SU-DHL-6 (cell line): ENCODE results near the gene LGR4.

ENCODE experiments used
- H2AFZ ChIP-seq: fragments of 200-600 bp; sonication (generic); 2 replicates; pipeline ENCODE4 v1.6.1; 2014; ENCODE audit warnings: low read depth, mild to moderate bottlenecking, moderate library complexity, mixed read lengths, antibody characterized with exemption, low read length; ENCODE audit not compliant: severe bottlenecking
- H3F3A ChIP-seq: fragments of 200-600 bp; shearing (Covaris generic); 2 replicates; pipeline ENCODE4 v1.6.0; 2016; ENCODE audit warnings: antibody characterized with exemption, mild to moderate bottlenecking; ENCODE audit not compliant: insufficient read depth
- H3K27ac ChIP-seq: fragments of 200-600 bp; sonication (generic); 2 replicates; pipeline ENCODE4 v1.5.1; 2016; ENCODE audit warnings: low read depth, mild to moderate bottlenecking, low read length, moderate library complexity, mixed read lengths
- H3K27me3 ChIP-seq: fragments of 200-600 bp; sonication (generic), shearing (Covaris generic); 2 replicates; pipeline ENCODE4 v1.6.0; 2014; ENCODE audit warnings: mild to moderate bottlenecking, low read length
- H3K36me3 ChIP-seq: fragments of 200-600 bp; sonication (generic); 2 replicates; pipeline ENCODE4 v1.6.1; 2014; ENCODE audit warnings: mild to moderate bottlenecking, low read length, mixed read lengths
- H3K4me2 ChIP-seq: fragments of 300-600, 200-600 bp; shearing (Covaris generic), sonication (generic); 2 replicates; pipeline ENCODE4 v1.6.0; 2014; ENCODE audit warnings: low read length, low read depth, mild to moderate bottlenecking; ENCODE audit not compliant: poor library complexity, severe bottlenecking
- H3K4me3 ChIP-seq: fragments of 200-600 bp; sonication (generic); 2 replicates; pipeline ENCODE4 v1.5.1; 2014; ENCODE audit warnings: antibody characterized with exemption, low read length, mild to moderate bottlenecking, mixed read lengths; ENCODE audit not compliant: insufficient read depth, poor library complexity, severe bottlenecking
- H3K79me2 ChIP-seq: fragments of 200-600 bp; sonication (generic); 2 replicates; pipeline ENCODE4 v1.6.1; 2014; ENCODE audit warnings: mild to moderate bottlenecking, low read length, moderate library complexity; ENCODE audit not compliant: insufficient read depth
- H3K9ac ChIP-seq: fragments of 200-600 bp; sonication (generic); 2 replicates; pipeline ENCODE4 v1.7.0; 2014; ENCODE audit warnings: mild to moderate bottlenecking, low read length
- H3K9me2 ChIP-seq: fragments of 200-600 bp; sonication (generic); replicated peaks from 2 replicates; pipeline ENCODE4 v1.6.1; 2014; ENCODE audit warnings: low read length; ENCODE audit not compliant: insufficient read depth
- H3K9me3 ChIP-seq: fragments of 200-600 bp; sonication (generic); 2 replicates; pipeline ENCODE4 v1.6.1; 2014; ENCODE audit warnings: low read length, mixed read lengths; ENCODE audit not compliant: insufficient read depth
- H4K20me1 ChIP-seq: fragments of 200-600 bp; sonication (generic); 2 replicates; pipeline ENCODE4 v1.6.1; 2014; ENCODE audit warnings: low read depth, mild to moderate bottlenecking, antibody characterized with exemption, low read length, moderate library complexity, mixed read lengths
- CTCF ChIP-seq: fragments of 200-600 bp; sonication (generic); IDR thresholded peaks from one replicate; pipeline ENCODE4 v1.5.1; 2017; ENCODE audit warnings: antibody characterized with exemption, mild to moderate bottlenecking, low read length, moderate library complexity; ENCODE audit not compliant: insufficient read depth, poor library complexity, severe bottlenecking
- EZH2phosphoT487 ChIP-seq: fragments of 200-600 bp; sonication (generic), shearing (Covaris generic); conservative IDR thresholded peaks from 2 replicates; pipeline ENCODE4 v1.6.1; 2018; ENCODE audit warnings: mild to moderate bottlenecking, antibody characterized with exemption, low read length, moderate library complexity, mixed read lengths

Gene LGR4

GRCh38 chr11:27514558-27514957, 42.0 kb upstream of the LGR4 start:
- Histone ChIP-seq H2AFZ (no peak overlapping the region), H3K9me3 (no peaks in the 10 kb centered on the region), H3K27me3 (no peaks in the 10 kb centered on the region), H3K4me2 (no peak overlapping the region), H3K79me2 (no peaks in the 10 kb centered on the region), H3K27ac (no peak overlapping the region), H3K9ac (no peak overlapping the region), H4K20me1 (no peaks in the 10 kb centered on the region), H3K36me3 (no peaks in the 10 kb centered on the region), H3K4me3 (no peak overlapping the region), H3K9me2 (no peaks in the 10 kb centered on the region), H3F3A (no peaks in the 10 kb centered on the region)
- TF ChIP-seq CTCF, result no peak
- TF ChIP-seq EZH2phosphoT487, result no peak

- Histone ChIP-seq H3K27ac (no peak overlapping the region), H3K36me3 (no peaks in the 10 kb centered on the region), H3F3A (no peaks in the 10 kb centered on the region)
These were observed 41.5 kb upstream of the LGR4 start for GRCh38 chr11:27514076-27514475.

GRCh38 chr11:27513389-27513788, 40.8 kb upstream of the LGR4 start:
- no peak overlapping the region for H2AFZ ChIP-seq
- no peak overlapping the region for H3K4me3 ChIP-seq
- no peak overlapping the region for H3K27ac ChIP-seq
- TF ChIP-seq CTCF (no peak), EZH2phosphoT487 (no peak)
- H3K27me3 ChIP-seq, result no peaks in the 10 kb centered on the region
- H3F3A ChIP-seq, result no peaks in the 10 kb centered on the region; the same call in 1 of the 2 replicates
- no peaks in the 10 kb centered on the region for H3K79me2 ChIP-seq
- H3K9ac ChIP-seq, result no peak overlapping the region
- no peaks in the 10 kb centered on the region for H4K20me1 ChIP-seq
- no peak overlapping the region for H3K4me2 ChIP-seq
- no peaks in the 10 kb centered on the region for H3K9me3 ChIP-seq
- no peaks in the 10 kb centered on the region for H3K9me2 ChIP-seq
- no peaks in the 10 kb centered on the region for H3K36me3 ChIP-seq

More at GRCh38 chr11:27514076-27514475, 41.5 kb upstream of the LGR4 start:
- Histone ChIP-seq H4K20me1 (no peaks in the 10 kb centered on the region), H3K4me2 (no peak overlapping the region), H3K27me3 (no peaks in the 10 kb centered on the region), H3K79me2 (no peaks in the 10 kb centered on the region), H3K9me3 (no peaks in the 10 kb centered on the region), H2AFZ (no peak overlapping the region), H3K9me2 (no peaks in the 10 kb centered on the region), H3K4me3 (no peak overlapping the region), H3K9ac (no peak overlapping the region)
- TF ChIP-seq EZH2phosphoT487 (no peak), CTCF (no peak)
